Activated CD4-positive, alpha-beta T cell treated with anti-CD3 and anti-CD28 coated beads, Interleukin-2, amount 50 U/mL, for 16 hours (primary cell): ENCODE results near the gene FMO2.
"Not testable (repeated sequence)": the region's sequence is repeated elsewhere in the genome, so short reads cannot be mapped to it uniquely, and the experiment has no call there.

Experiments
- DNase-seq: peaks from one replicate; pipeline ENCODE4 v3.0.0-alpha.2; 2020

Gene FMO2

GRCh38 chr1:171220081-171220420 is 35.0 kb downstream of the FMO2 start:
- no peak for DNase-seq

DNA sequence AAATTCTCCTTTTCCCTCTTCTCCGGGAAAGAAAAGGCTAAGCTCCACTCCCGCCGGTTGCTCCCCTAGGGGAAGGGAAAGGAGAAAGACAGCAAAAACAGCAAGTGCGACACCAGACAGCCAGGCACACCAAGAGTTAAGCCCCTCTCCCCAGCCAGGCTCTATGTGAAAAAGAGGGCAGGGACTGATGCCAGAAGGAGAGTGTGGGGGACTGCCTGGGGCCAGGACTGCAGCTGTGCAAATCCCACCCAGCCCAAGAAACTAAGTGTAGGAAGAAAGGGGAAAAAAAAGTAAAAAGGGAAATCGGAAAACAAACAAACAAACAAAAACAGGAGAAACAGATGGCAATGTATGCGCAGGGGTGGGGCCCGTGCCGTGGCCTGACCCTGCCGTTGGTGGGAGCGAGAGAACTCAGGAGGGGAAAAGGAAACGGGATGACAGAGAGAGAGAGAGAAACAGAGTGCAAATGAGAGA is 35.5 kb downstream of the FMO2 start:
- DNase-seq, result no peak

DNA sequence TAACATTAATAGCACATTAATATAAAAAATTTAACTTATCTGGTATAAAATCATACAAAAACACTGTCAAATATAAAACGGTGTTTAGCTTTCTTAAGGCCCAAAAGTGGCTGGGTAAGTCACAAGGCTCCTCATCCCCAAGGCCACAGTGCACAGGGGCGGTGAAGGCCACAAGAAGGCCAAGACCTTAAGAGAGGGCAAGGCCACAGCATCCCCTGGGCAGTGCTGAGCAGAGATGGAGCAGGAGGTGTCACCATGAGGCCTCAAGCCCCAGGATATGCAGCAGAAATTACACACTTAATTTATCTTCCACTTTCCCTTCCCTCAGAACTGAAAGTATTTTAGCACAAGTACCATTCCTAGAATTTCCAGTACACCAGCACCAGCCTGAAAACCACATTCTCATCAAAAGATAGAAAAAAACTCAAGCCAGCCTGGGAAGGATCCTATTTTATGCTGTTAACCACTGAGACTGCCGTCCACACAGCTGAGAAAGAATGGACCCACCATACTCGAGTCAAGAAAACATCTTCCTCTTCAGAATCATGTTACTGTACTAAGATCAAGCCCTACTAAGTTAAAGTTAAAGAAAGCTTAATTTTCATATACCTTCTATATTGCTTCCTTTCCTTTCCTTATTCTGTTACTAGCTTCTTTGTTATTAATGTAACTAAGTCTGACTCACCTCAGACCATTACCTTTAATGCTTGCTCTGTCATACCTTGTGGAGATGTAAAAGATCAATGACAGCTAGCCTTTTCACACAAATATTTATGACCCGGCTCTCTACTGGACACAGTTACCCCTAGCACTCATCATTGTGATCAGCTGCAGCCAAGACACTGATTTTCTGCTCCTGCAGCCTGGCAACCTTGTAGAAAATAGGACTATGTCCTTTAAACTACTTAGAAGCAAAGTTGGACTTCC is 36.8 kb downstream of the FMO2 start:
- no peak for DNase-seq

DNA sequence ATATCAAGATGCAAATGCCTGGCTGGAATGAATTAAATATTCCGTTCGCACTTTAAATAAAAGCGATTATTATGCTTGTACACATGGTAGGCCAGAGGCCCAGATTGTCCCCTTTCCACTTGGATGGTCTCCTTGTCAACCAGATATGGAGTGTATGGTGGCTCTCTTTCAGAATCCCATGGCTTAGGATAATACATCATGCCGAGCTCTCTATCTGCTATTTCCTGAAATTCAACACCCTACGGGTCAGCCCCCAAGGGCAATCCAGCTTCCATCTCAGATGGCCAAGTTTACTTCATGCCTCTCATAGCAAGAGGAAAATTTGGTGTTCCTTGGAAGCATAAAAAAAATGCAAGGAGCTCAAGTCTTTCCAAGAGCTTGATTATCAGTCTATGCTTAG is 37.8 kb downstream of the FMO2 start:
- DNase-seq, result no peak

GRCh38 chr1:171224257-171224656 is 39.2 kb downstream of the FMO2 start:
- DNase-seq, result not testable (repeated sequence)

DNA sequence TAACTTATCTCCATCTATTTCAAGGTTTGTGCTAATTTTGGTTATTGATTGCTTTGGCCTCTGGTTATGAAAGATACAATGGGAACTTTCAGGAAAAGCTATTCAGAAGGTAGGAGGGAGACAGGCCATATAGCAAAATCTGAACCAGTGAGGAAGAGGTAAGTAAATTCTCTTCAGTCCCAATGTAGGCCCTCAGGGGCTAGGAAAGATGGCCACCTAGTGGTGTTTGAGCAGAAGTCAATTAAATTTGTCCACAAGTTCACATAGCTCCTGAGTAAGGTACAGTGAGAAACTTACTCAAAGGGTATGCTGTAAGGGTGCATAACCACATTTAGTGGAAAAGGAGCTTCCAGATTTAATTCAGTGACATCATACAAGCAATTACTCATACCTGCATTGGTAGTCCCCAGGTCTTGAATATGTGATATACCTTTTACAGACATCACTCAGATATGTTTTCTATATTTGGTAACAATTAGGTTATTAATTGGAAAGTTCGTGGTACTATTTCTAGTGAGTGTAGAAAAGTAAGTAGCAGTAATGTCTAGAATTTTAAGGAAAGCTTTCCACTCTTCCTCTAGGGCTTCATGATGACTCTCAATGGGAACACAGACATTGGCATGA is 41.8 kb downstream of the FMO2 start:
- DNase-seq, result peak; percentile 45

- no peak for DNase-seq
Observed at GRCh38 chr1:171231326-171231725, 46.2 kb downstream of the FMO2 start.

GRCh38 chr1:171233183-171233582 is 48.1 kb downstream of the FMO2 start:
- no peak for DNase-seq

- not testable (repeated sequence) for DNase-seq
Observed at GRCh38 chr1:171236231-171236630, 51.1 kb downstream of the FMO2 start.

DNA sequence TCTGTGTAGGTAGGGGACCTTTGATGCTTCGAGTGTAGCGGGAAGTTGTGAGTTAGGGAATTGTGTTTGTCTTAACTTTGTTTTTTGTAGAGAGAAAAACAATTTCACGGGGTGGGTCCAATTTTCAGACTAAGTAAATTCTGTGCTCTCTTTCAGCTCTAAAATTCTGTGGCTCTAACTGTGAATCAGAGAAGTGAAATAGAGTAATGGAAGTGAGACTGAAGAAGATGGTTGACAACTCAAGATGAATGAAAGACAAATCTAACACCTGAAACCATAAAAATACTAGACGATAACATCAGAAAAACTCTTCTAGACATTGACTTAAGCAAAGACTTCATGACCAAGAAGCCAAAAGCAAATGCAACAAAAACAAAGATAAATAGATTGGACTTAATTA is 58.8 kb downstream of the FMO2 start:
- no peak for DNase-seq

DNA sequence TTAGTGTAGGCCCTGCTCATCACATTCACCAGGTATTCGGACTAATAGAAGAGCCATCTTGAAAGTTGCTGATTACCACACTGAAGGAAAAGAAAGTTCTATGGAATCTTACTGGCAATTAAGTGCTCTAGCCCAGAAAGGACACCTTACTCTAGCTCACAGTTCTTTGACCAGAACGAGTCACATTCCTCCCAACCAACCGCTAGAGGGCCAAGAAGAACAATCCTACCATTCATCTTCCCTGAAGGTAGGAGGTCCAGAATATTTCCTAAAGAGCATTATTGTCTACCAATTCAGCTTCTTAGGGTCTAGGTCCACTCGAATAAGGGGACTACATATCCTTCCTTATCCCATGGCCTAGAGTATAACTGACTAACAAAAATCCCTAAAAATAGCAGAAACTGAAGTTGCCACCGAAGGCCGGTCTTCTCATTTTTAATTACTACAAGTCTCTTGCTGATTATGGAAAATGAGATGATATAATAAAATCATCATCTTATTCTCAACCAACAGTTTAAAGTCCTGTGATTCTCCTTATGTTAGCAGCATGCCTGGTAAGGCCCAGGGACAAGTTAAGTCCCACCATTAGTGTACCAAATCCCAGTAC is 60.5 kb downstream of the FMO2 start:
- DNase-seq, result peak; percentile 26

GRCh38 chr1:171247501-171247900 is 62.4 kb downstream of the FMO2 start:
- DNase-seq, result no peak

GRCh38 chr1:171248302-171248701 is 63.2 kb downstream of the FMO2 start, which contains the start of gene FMO1:
Gene FMO1 (plus strand): TSS chr1:171248494. CDS start chr1:171258088, 9,594 bp downstream.
- DNase-seq, result no peak

- no peak for DNase-seq
Observed at GRCh38 chr1:171248841-171249240, 63.7 kb downstream of the FMO2 start.

GRCh38 chr1:171250263-171250662 is 65.2 kb downstream of the FMO2 start:
- DNase-seq, result no peak

DNA sequence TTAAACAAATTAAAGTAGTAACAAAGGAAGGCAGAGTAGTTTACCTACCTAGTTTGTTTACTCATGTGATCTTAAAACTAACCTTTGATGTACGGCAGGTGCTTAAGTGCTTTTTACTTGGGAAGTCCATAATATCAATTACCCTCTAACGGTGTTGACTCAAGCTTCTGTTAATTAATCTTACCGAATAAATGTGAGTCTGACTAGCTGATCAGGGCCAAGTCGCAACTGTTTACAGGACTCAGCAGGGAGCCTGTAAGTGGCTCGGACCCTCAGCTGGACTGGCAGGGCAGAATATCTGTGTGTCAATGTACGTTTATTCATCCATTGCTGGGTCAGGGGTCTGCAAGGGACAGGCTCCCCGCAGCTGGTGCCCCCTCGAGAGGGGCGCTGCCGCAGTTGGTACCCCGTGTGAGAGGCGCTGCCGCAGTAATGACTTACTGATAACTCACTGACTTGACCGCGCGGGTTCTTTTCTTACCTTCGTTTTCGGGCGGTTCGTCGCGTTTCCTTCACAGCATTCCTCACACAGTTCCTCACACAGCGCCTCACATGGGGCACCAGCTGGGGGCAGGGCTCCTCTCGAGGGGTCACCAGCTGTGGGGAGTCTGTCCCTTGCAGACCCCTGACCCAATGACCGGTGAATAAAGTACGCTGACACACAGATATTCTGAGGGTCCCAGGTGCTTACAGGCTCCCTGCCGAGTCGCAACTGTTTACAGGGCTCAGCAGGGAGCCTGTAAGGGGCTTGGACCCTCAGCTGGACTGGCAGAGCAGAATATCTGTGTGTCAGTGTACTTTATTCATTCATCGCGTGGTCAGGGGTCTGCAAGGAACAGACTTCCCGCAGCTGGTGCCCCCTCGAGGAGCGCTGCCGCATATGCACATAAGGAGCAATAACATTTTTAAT is 66.2 kb downstream of the FMO2 start:
- peak; percentile 37 for DNase-seq

GRCh38 chr1:171251952-171252300 is 66.8 kb downstream of the FMO2 start:
- DNase-seq, result no peak

DNA sequence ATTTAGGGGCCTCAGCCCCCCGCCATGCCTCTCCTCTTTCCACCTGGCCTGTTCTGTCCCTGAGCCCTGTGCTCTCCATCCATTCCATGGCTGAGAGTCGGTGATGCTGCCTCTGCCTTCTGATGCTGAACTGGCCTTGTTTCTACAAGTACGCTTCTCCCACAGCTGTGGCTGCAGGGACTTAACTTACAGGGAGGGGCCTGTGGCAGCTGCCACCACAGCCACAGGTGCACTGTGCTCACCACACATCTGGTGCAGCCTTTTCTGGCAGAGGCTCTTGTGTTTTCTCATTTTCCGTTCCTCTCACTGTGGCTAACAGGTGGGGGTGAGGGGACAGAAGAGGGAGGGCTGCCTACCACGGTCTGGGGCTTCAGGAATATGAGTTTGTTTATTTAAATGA is 67.4 kb downstream of the FMO2 start:
- DNase-seq, result no peak

GRCh38 chr1:171254859-171255258 is 69.8 kb downstream of the FMO2 start:
- DNase-seq, result no peak

DNA sequence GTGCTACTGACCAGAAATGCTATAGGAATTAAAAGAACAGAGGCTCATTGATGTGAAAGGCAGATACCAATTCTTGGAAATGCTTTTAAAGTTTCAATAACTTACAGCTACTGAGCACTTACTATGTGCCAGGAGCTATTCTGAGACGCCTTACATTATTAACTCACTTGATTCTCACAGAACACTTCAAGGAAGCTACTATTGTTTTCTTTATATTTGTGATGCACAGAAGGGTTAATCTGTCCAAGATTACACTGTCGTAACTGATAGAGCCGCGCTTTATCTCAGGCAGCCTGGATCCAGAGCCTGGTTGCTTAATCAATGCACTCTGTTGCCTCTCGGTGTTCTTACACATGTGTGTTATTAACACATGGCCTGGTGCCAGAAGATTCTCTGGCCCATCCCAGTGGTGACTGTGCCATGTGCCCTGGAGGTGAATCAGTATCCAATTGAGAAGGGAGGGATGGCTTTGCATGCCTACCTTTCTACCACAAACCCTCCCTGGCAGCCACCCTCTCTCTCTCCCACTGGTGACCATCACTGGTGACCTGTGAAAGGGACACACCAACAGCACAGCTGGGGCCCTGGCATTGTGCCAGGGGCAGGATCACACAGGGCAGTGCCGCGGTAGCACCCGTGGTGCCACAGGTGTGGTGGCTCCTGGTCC is 72.0 kb downstream of the FMO2 start:
- no peak for DNase-seq

GRCh38 chr1:171257607-171258076 is 72.5 kb downstream of the FMO2 start:
- no peak for DNase-seq

- DNase-seq, result no peak
Observed at GRCh38 chr1:171258429-171258828, 73.3 kb downstream of the FMO2 start.
